NCI-H748 (cell line): ENCODE results near the gene NECTIN3.

Source experiments
- DNase-seq: peaks from one replicate; lab custom pipeline; 2025; ENCODE audit not compliant: unreplicated experiment; lab: John Stamatoyannopoulos, UW

Gene NECTIN3, protein sequence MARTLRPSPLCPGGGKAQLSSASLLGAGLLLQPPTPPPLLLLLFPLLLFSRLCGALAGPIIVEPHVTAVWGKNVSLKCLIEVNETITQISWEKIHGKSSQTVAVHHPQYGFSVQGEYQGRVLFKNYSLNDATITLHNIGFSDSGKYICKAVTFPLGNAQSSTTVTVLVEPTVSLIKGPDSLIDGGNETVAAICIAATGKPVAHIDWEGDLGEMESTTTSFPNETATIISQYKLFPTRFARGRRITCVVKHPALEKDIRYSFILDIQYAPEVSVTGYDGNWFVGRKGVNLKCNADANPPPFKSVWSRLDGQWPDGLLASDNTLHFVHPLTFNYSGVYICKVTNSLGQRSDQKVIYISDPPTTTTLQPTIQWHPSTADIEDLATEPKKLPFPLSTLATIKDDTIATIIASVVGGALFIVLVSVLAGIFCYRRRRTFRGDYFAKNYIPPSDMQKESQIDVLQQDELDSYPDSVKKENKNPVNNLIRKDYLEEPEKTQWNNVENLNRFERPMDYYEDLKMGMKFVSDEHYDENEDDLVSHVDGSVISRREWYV

DNA sequence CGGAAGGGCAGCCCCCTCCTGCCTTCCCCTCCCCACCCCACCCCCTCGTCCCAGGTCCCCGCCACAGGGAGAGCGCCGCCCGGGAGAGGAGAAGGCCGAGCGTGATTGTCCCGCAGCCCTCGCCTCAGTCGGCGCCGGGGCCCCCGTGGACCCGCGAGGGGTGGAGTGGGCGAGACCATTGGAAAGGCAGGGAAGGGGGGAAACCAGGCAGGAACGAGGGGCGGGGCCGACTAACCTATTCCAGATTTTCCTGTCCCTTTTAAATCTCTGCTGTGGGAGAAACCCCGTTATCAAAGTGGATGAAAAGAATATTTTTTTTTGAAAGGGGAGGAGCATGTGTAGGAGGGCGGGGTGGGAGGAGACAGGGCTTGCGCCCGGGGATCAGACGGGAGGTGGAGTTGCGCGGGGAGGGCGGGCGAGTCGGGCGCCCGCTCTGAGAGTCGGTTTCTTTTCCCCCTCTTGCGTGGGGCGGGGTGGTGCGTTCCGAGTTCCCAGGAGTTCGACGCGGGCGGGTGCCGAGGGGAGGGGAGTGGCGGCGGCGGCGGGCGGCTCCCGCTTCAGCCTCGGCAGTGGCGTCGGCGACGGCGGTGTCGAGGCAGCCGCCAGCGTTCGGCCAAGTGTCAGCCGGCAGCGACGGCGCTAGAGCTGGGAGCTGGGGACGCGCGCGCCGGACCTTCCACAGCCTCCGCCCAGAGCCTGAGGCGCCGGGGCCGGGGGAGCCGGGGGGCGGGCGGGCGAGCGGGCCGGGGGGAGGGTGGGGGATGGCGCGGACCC lies at the start of gene NECTIN3:
TSS of gene NECTIN3 (plus strand) at position 560 of the 774 bp plus-strand sequence. CDS start at position 762, 202 bp downstream.
- peak; percentile 92 for DNase-seq

DNA sequence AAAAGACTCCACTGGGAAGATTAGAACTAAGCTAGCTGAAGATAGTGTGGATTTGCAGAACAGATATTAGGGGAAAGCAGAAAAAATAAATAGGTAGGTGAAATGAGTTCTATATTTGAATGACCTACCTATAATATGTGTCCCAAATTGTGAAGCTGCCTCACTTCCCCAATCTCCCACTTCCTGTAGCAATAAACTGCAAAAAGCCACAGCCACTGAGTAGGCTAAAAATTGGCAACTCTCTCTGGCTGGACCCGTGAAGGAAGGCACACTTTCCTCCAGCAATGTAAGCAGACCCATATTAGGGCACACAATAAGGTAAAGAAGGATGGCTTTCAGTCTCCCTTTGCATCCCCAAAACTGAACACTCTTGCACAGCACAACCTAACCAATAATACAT lies 43.7 kb upstream of the NECTIN3 start:
- DNase-seq: no peak

DNA sequence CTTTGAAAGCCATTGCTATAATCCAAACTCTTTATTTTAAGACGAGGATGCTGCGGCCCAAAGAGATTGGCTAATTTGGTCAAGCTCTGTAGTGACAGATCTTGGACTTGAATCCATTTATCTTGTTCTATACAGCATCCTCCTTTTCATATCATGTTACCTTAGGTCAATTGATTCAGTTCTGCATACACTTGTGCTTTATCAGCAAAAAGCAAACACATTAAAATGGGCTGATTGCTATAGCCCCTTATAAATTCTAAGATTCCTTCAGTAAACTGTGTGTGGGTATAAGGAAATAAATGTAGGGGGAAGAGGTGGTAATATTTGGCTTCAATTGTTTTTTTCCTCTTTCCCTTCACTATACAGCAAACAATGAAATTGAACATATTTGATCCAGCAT lies 40.1 kb upstream of the NECTIN3 start:
- DNase-seq: no peak

DNA sequence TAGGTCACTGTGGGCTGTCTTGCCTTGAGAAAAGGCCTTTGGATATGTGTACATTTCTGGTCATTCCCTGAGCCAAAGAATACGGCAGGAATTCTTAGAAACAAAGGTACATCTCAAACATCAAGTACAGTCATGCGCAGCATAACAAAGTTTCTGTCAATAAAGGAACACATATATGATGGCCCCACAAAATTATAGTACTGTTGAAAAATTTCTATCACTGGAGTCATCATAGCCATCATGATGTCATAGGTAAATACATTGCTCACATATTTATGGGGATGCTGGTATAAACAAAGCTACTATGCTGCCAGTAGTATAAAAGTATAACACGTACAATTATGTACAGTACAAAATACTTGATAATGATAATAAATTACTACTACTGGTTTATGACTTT lies 38.9 kb upstream of the NECTIN3 start:
- DNase-seq: no peak

DNA sequence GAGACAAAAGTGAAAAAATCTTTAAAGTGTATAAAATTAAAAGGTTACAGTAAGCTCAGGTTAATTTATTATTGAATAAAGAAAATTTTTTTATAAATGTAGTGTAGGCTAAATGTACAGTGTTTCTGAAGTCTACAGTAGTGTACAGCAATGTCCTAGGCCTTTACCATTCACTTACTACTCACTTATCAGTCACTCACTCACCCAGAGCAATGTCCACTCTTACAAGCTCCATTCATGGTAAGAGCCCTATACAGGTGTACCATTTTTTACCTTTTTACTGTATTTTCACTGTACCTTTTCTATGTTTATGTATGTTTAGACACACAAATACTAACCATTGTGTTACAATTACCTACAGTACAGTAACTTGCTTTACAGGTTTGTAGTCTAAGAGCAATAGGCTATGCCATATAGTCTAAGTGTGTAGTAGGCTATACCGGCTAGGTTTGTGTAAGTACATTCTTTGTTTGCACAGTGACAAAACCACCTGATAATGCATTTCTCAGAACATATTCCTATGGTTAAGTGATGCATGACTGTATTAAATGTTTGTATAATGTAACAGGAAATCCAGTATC lies 38.1 kb upstream of the NECTIN3 start:
- no peak for DNase-seq

DNA sequence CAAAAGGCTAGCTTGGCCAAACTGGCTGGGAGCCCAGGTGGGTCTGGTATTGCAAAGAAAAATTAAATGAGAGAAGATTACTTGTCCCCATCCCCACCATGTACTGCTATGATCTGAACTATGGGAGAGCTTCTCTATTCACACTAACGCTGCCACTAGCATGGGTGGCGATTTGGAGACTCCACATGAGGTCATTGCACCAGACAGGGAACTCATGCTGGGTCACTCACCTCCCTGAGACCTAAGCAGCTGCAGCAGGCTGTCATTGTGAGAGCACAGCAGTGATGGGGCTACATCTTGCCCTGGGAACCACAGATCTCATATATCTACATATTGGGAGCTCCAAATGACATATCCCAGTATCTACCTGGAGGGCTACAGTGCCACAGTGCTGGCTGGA lies 36.3 kb upstream of the NECTIN3 start:
- DNase-seq: no peak

DNA sequence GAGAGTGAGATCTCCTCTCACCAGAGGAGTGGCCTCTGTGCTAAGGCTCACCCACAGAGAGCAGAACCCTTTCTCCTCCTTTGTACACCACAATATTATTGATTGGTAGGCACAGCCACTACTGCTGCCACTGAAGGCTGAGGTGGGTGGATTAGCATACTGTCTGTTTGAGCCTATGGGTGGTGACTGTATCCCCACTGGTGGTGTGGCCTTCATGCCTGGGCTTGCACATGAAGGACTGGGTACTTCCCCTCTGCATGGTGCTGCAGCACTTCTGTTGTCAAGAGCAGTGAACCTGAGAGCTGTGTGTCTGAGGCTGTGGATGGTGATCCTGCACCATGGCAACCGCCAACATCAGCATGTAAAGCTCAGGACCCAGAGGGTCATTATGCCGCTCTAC lies 35.7 kb upstream of the NECTIN3 start:
- no peak for DNase-seq

DNA sequence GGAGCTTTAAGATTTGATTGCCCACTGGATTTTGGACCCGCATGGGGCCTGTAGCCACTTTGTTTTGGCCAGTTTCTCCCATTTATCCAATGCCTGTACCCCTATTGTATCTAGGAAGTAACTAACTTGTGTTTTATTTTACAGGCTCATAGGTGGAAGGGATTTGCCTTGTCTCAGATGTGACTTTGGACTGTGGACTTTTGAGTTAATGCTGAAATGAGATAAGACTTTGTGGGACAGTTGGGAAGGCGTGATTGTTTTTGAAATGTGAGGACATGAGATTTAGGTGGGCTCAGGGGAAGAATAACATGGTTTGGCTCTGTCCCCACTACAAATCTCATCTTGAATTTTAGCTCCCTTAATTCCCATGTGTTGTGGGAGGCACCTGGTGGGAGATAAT lies 30.7 kb upstream of the NECTIN3 start:
- DNase-seq: no peak

DNA sequence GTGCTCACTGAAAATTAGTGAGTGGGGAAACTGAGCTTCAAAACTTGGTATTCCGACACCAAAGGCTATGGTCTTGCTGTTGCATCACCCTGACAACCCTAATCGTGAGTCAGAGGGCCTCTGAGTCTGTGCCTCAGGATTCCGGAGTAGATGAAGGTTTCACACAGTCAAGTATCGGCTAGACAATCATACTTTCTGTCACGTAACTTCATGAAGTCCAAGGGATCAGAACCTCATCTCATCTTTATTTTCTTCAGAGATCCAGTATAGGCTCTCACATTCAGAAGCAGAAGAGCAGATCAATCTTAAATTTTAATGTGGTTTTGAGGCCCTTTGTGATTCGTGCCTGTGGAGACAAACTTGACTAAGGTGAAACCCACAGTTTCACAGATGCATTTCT lies 26.1 kb upstream of the NECTIN3 start:
- DNase-seq: no peak

DNA sequence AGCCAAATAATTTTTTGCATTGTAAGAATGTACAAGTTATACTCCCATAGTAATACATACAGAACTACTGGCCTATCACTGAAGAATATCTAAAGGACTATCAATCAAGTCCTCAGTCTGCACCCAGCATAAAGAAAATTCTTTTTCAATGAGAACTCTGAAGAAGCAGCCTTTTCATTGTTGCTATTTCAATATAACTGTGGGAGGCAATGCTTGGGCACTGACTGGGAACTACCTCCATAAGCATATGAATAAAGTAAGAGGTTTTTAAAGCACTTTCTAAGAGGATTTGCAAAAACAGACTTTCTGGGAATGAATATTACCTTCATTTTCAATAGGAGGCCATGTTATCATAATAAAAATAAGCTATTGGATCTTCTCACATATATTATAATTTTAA lies 24.6 kb upstream of the NECTIN3 start:
- no peak for DNase-seq

DNA sequence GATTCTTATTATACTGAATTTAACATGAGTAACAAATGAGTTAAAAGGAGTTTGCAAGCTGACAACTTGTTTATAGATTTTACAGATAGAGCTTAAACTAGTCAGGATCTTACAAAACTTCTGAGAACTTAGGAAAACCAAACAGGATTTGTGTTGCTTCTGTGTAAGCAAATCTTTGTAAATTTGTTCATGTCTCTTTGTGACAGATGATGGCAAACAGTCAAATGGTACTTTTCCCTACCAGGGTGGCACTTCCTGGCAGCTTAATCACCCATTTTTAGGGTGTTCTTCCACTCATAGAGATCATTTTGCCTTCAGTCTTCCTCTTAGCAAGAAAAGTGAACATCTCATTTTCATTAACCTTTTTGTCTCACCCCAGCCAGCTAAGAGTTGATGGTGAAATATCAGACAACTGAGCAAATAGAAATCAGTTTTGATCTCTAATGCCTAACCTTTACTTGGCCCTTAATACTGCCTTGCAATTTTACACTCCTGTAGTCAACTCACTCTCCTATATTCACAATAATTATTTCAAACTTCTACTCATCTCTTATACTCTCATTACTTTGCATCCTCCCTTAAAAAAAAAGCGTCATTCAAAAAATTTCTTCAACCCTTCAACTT lies 23.7 kb upstream of the NECTIN3 start:
- DNase-seq: no peak

DNA sequence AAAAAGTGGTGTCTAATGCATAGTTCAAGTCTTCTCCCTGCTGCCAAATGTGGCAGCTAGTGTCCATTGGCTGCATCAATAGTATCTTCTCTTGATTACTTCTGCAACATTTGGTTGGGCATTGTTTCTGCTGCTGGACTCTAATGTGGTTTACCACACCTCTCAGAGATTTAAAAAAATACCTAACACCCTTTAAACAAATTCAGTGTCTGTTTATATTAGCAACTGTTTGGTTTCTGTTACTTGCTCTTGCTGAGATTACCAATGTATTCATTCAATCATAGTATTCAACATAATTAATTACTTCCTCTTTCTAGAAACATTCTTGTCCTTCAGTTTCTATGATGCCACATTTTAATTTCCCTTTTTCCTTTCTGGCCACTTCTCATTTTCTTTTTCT lies 20.3 kb upstream of the NECTIN3 start:
- no peak for DNase-seq

DNA sequence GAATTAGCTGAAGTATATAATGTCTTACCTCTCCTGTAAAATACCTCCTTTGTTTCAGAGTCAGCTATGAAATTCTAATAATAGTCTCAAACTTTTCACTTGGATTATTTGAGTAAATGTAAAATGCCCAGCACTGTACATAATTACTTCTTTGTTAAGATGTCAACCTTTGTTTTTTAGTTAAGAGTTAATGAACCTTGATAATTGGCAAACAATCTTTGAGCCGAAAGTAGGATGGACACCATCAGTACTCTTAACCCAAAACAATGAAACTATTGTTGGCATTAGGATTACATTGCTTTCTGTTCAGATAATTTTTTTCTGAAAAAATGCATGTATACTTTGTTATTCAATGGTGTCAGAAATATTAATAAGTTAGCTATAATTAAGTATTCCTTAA lies 3.0 kb upstream of the NECTIN3 start:
- DNase-seq: peak; percentile 2

DNA sequence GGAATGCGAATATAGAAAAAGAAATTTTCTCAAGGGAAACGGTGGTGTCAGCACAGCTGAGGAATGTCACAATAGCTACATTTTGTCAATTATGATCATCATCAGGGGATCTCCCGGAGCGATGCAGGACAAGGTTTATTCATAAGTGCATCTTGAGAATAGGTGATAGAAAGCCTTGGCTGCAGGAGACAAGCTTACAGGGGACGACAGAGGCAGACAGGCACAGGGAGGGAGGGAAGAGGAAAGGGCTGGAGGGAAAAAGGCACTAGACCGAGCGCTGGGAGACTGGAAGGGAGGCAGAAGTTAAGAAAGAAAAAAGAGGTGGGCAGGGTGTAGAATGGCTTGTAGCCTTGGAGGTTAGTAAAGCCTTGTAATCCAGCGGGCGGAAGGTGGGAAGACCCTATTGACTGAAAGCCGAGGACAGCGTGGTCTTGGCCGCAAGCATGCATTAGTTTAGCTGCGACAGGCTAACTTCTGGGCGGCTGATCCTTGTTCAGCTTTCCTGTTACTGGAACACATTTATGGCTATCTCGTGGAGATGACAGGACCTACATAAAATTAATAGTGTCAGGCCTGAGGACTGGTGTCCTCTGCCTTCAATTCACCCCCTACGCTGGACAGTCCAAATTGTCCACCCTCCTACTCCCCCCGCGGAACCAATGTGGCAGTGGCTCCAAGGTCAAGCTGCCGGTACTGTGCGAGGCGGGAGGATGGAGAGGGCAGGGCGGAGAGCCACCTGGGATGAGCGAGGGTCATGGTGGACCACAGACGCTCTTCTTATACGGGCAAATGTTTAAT lies 1.4 kb upstream of the NECTIN3 start:
- DNase-seq: peak; percentile 55

DNA sequence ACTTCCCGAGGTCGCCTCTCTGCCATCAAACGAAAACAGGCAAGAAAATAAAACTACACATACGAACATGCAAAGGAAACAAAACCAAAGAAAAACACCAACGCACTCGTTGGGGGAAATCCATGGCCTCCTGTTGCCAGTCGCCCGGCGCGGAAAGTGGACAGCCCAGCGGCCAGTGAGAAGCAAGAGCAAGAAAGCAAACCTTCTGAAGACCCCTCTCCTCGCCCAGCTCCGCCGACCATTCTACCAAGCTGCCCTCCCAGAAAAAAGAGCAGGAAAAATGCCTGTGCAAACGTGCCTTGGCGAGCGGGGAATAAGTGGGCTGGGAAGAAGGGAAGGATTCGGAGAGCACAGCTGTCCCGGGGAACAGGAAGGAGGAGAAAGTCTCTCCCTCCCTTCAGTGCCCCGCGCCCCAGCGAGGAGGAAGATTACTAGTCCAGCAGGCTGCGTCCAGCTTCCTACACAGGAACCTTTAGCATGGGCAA lies 802 bp upstream of the NECTIN3 start:
- DNase-seq: peak; percentile 69

DNA sequence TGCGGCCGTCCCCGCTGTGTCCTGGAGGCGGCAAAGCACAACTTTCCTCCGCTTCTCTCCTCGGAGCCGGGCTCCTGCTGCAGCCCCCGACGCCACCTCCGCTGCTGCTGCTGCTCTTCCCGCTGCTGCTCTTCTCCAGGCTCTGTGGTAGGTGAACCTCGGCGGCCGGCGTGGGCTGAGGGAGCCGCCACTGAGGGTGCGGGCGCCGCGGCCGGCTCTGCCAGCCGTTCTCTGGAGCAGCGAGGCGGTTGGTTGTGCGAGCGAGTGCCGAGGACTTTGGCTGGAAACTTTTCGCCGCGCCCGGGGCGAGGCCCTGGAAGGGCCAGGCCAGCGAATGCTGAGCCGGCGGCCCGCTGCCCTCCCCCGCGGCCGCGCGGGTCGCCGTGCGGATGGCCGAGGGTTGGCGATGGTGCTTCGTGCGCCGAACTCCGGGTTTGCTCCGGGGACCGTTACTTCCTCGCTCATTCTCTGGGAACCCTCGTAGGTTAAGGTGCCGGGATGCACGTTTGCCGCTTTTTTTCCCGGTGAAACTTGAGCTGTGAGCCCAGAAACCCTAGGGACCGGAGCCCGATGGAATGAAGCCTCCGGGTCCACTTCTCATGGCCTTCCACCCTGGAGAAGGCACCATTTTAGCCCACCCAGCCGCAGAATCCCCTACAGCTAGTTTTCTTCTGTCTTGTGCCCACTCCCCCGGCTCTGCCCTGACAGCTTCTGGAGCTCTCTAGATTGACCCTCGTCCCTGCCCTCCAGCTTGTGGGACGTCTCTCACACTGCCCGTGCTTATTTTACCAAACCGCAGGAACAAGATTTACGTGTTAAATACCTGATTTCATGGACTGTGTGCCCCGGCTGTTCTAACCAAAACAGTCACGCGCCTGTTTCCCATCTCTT lies 660 bp downstream of the NECTIN3 start:
- DNase-seq: peak; percentile 74

DNA sequence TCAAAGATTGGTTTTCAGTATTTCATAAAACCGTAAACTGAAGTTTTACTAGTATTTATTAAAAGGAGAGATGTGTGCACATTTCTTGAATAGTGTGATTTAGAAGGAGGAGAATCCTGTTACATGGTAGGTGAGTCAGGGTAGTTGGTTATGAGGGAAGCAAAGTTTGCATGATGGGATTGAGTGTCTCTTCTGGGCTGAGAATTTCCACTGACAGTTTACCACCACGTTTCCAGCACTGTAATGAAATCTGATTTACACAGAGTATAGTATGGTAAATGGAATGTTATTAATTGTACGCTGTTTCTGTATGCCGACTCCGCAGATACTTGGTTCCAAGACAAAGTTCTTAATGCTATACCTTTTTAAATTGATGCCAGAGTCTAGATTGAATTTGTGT lies 1.6 kb downstream of the NECTIN3 start:
- DNase-seq: no peak

DNA sequence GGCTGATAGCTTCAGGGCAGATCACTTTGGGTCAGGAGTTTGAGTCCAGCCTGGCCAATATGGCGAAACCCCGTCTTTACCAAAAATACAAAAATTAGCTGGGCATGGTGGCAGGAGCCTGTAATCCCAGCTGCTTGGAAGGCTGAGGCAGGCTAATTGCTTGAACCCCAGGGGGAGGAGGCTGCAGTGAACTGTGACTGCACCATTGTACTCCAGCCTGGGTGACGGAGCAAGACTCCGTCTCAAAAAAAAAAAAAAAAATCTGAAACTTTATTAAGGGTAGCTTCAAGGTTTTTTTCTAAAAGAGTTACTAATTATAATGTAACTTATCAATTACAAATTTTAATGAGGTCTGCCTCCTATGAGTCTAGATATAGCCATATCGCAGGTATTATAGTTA lies 5.1 kb downstream of the NECTIN3 start:
- no peak for DNase-seq

DNA sequence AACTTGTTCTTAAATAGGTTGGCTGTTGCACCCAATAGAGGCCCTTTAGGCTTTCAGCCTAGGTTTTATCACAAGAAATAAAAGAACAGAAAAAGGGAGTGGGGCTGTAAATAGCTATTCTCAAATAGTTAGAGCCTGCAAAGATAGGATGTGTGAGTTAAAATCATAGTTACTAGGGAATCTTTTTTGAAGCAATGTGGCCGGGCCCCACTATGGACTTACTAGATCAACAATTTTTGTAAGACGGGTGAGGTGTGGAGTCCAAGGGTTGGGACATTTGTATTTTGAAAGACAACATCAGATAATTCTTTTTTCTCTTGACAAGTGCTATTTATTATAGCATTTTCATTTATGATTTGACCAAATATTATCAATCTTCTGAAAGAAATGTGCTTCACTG lies 5.8 kb downstream of the NECTIN3 start:
- DNase-seq: no peak
